ENCODE measurements around the gene CRABP2. TPM values are rescaled to one million over a fixed set of nuclear protein-coding genes. Genes with fewer than 3 reads are reported as not detected.
A peak's percentile ranks its signal among the peaks of the same experiment; 100 is the strongest.

The CRABP2 gene
- total and polyA plus RNA-seq, 10 of the 15 experiments (the other 5 are each of a cell fraction or from before 2014, with no cell fraction given) = 0.21 to 1.3 (median 0.41) TPM

DNA sequence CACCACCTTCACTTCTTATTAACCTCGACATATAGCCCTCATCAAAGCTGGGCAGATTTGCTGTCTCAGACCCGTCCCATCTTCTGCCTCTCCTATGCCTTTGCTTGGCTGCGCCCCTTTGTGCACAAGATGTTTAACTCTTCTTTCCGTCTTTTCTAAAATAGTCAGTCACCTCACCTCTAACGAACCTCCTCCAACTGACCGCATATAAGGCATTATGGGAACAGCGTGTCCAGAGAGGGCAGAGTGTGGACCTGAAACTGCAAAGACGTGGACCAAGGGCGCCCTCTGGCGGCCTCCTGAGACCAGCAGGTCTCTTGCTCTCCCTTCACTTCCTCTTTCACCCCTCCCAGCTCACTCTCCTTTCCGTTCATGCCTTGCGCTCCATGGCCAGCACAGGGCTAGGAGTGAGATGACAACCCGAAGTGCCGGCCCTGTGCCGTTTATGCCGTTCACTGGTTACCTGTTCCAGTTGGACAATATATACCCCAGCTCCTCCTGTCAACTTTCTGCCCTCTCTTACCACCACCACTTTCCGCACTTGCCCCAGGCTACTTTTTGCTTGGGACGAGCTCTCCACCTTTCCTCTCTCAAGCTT is 20.4 kb upstream of the CRABP2 start (continued):
- TF ChIP-seq EP300 (IDR thresholded peaks at IDR 0.05; ENCODE audit: borderline replicate concordance in 1 of 2, control insufficient read depth in 1 of 2, low read depth in 2 of 2, low read length in 2 of 2) = no peak
- TF ChIP-seq, protein P1, sequence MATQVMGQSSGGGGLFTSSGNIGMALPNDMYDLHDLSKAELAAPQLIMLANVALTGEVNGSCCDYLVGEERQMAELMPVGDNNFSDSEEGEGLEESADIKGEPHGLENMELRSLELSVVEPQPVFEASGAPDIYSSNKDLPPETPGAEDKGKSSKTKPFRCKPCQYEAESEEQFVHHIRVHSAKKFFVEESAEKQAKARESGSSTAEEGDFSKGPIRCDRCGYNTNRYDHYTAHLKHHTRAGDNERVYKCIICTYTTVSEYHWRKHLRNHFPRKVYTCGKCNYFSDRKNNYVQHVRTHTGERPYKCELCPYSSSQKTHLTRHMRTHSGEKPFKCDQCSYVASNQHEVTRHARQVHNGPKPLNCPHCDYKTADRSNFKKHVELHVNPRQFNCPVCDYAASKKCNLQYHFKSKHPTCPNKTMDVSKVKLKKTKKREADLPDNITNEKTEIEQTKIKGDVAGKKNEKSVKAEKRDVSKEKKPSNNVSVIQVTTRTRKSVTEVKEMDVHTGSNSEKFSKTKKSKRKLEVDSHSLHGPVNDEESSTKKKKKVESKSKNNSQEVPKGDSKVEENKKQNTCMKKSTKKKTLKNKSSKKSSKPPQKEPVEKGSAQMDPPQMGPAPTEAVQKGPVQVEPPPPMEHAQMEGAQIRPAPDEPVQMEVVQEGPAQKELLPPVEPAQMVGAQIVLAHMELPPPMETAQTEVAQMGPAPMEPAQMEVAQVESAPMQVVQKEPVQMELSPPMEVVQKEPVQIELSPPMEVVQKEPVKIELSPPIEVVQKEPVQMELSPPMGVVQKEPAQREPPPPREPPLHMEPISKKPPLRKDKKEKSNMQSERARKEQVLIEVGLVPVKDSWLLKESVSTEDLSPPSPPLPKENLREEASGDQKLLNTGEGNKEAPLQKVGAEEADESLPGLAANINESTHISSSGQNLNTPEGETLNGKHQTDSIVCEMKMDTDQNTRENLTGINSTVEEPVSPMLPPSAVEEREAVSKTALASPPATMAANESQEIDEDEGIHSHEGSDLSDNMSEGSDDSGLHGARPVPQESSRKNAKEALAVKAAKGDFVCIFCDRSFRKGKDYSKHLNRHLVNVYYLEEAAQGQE (IDR thresholded peaks at IDR 0.05; ENCODE audit: low read depth, low read length) = no peak
- TF ChIP-seq, protein P2, sequence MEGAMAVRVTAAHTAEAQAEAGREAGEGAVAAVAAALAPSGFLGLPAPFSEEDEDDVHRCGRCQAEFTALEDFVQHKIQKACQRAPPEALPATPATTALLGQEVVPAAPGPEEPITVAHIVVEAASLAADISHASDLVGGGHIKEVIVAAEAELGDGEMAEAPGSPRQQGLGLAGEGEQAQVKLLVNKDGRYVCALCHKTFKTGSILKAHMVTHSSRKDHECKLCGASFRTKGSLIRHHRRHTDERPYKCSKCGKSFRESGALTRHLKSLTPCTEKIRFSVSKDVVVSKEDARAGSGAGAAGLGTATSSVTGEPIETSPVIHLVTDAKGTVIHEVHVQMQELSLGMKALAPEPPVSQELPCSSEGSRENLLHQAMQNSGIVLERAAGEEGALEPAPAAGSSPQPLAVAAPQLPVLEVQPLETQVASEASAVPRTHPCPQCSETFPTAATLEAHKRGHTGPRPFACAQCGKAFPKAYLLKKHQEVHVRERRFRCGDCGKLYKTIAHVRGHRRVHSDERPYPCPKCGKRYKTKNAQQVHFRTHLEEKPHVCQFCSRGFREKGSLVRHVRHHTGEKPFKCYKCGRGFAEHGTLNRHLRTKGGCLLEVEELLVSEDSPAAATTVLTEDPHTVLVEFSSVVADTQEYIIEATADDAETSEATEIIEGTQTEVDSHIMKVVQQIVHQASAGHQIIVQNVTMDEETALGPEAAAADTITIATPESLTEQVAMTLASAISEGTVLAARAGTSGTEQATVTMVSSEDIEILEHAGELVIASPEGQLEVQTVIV (IDR thresholded peaks at IDR 0.05; ENCODE audit: borderline replicate concordance, partially characterized antibody) = peak; percentile 25
- TF ChIP-seq, protein P3, sequence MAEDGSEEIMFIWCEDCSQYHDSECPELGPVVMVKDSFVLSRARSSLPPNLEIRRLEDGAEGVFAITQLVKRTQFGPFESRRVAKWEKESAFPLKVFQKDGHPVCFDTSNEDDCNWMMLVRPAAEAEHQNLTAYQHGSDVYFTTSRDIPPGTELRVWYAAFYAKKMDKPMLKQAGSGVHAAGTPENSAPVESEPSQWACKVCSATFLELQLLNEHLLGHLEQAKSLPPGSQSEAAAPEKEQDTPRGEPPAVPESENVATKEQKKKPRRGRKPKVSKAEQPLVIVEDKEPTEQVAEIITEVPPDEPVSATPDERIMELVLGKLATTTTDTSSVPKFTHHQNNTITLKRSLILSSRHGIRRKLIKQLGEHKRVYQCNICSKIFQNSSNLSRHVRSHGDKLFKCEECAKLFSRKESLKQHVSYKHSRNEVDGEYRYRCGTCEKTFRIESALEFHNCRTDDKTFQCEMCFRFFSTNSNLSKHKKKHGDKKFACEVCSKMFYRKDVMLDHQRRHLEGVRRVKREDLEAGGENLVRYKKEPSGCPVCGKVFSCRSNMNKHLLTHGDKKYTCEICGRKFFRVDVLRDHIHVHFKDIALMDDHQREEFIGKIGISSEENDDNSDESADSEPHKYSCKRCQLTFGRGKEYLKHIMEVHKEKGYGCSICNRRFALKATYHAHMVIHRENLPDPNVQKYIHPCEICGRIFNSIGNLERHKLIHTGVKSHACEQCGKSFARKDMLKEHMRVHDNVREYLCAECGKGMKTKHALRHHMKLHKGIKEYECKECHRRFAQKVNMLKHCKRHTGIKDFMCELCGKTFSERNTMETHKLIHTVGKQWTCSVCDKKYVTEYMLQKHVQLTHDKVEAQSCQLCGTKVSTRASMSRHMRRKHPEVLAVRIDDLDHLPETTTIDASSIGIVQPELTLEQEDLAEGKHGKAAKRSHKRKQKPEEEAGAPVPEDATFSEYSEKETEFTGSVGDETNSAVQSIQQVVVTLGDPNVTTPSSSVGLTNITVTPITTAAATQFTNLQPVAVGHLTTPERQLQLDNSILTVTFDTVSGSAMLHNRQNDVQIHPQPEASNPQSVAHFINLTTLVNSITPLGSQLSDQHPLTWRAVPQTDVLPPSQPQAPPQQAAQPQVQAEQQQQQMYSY (CRISPR knock-in tag; IDR thresholded peaks at IDR 0.05) = no peak
- TF ChIP-seq ZZZ3 (IDR thresholded peaks at IDR 0.05; ENCODE audit: control insufficient read depth, insufficient read length, low read depth) = no peak
- TF ChIP-seq SUZ12 (IDR thresholded peaks at IDR 0.05; ENCODE audit: unreplicated experiment) = no peak
- no peak for TF ChIP-seq PAX8 (IDR thresholded peaks at IDR 0.05)
- 0 out of 2 replicates have a peak, but pooled peaks have one; percentile 1 for TF ChIP-seq CHD2 (IDR thresholded peaks at IDR 0.05; ENCODE audit: borderline replicate concordance, low read depth, low read length)
- TF ChIP-seq, protein P4, sequence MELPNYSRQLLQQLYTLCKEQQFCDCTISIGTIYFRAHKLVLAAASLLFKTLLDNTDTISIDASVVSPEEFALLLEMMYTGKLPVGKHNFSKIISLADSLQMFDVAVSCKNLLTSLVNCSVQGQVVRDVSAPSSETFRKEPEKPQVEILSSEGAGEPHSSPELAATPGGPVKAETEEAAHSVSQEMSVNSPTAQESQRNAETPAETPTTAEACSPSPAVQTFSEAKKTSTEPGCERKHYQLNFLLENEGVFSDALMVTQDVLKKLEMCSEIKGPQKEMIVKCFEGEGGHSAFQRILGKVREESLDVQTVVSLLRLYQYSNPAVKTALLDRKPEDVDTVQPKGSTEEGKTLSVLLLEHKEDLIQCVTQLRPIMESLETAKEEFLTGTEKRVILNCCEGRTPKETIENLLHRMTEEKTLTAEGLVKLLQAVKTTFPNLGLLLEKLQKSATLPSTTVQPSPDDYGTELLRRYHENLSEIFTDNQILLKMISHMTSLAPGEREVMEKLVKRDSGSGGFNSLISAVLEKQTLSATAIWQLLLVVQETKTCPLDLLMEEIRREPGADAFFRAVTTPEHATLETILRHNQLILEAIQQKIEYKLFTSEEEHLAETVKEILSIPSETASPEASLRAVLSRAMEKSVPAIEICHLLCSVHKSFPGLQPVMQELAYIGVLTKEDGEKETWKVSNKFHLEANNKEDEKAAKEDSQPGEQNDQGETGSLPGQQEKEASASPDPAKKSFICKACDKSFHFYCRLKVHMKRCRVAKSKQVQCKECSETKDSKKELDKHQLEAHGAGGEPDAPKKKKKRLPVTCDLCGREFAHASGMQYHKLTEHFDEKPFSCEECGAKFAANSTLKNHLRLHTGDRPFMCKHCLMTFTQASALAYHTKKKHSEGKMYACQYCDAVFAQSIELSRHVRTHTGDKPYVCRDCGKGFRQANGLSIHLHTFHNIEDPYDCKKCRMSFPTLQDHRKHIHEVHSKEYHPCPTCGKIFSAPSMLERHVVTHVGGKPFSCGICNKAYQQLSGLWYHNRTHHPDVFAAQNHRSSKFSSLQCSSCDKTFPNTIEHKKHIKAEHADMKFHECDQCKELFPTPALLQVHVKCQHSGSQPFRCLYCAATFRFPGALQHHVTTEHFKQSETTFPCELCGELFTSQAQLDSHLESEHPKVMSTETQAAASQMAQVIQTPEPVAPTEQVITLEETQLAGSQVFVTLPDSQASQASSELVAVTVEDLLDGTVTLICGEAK (IDR thresholded peaks at IDR 0.05; ENCODE audit: borderline replicate concordance) = no peak
- no peak; the same call in 1 of the 2 replicates for TF ChIP-seq POLR2A (IDR thresholded peaks at IDR 0.05; ENCODE audit: low read depth, low read length)
- no peak for TF ChIP-seq MEF2A (IDR thresholded peaks at IDR 0.05; ENCODE audit: insufficient read depth, low read depth, low read length)
- TF ChIP-seq, protein P5, sequence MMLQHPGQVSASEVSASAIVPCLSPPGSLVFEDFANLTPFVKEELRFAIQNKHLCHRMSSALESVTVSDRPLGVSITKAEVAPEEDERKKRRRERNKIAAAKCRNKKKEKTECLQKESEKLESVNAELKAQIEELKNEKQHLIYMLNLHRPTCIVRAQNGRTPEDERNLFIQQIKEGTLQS (IDR thresholded peaks at IDR 0.05; ENCODE audit: borderline replicate concordance, extremely low read depth, low read depth, low read length) = no peak
- no peak for TF ChIP-seq NR2C2 (IDR thresholded peaks at IDR 0.05; ENCODE audit: borderline replicate concordance, control insufficient read depth, insufficient read length, low read depth)
- TF ChIP-seq SIX5 (IDR thresholded peaks at IDR 0.05; ENCODE audit: low read depth, low read length, severe bottlenecking) = no peak

Data from GM12878 (cell line).